Adrenal gland (tissue), 12 donors: ENCODE results near the gene ATP8A2. TPM values are rescaled to one million over a fixed set of nuclear protein-coding genes. Genes with fewer than 3 reads are reported as not detected.

ENCODE experiments used
- DNase-seq, 7 donors: peaks; one replicate each; pipeline ENCODE4 v3.0.0-alpha.2; 2019 to 2020
- H3K27ac ChIP-seq, 5 donors: fragments of 200-600 bp; sonication (generic) in 4 of 5; 1 replicate in 3 of 5; 2 replicates in 2 of 5; pipeline versions ENCODE4 v1.5.1 to v1.8.0; 2016 to 2020; ENCODE audit warnings: mild to moderate bottlenecking in 1 of 5
- H3K27me3 ChIP-seq: fragments of 200-600 bp; 2 replicates; pipeline ENCODE4 v1.8.0; 2021
- H3K36me3 ChIP-seq, 2 donors: fragments of 200-600 bp; replicated peaks in 1 of 2; 1 replicate in 1 of 2; 2 replicates in 1 of 2; pipeline versions ENCODE4 v1.5.1 to v1.8.0; 2018 to 2022
- H3K4me1 ChIP-seq, 2 donors: fragments of 200-600 bp; replicated peaks in 1 of 2; 1 replicate in 1 of 2; 2 replicates in 1 of 2; pipeline versions ENCODE4 v1.5.1 to v1.8.0; 2018 to 2021
- H3K4me3 ChIP-seq, 4 donors: fragments of 200-600 bp; sonication (generic) in 3 of 4; one replicate each; pipeline ENCODE4 v1.5.1; 2016 to 2018
- H3K9me3 ChIP-seq, 3 donors: fragments of 200-600 bp; sonication (generic) in 1 of 3; replicated peaks in 1 of 3; 1 replicate in 2 of 3; 2 replicates in 1 of 3; pipeline versions ENCODE4 v1.5.1 to v1.8.0; 2016 to 2021
- CTCF ChIP-seq, 6 experiments: fragments of 450-650 bp in 4 of 6; fragments of 200-600 bp in 2 of 6; sonication (generic) in 1 of 6; IDR thresholded peaks; 1 replicate in 5 of 6; 2 replicates in 1 of 6; pipeline versions ENCODE4 v1.5.1 to v1.8.0; 2016 to 2021; ENCODE audit warnings: antibody characterized with exemption in 6 of 6, mild to moderate bottlenecking in 2 of 6, moderate library complexity in 1 of 6
- POLR2A ChIP-seq, 2 donors: fragments of 450-650 bp; IDR thresholded peaks; one replicate each; pipeline ENCODE4 v1.6.1; 2017; ENCODE audit warnings: antibody characterized with exemption in 2 of 2, mild to moderate bottlenecking in 2 of 2, moderate library complexity in 1 of 2
- WGBS, 4 donors: extraction: QIAGEN DNeasy Blood & Tissue Kit in 2 of 4; methylation state at CpG; one replicate each; pipeline versions ENCODE4 v1.1.5 to v1.1.7; 2013 to 2017; 5-methylcytosine and 5-hydroxymethylcytosine counted together
- intact Hi-C, 2 donors: fragments of 100-400 bp; cut with DNase I; formaldehyde crosslinking; loops; one replicate each; pipeline versions ENCODE4 v1.14.1 to v1.15.0; 2022 to 2023
- polyA plus RNA-seq, 3 donors: library from polyadenylated mRNA; stranded (reverse); fragments of 200-250 nt in 2 of 3; fragments of 350-450 nt in 1 of 3; fragmentation: Illumina TruSeq in 1 of 3; extraction: RNeasy Lipid Tissue Mini Kit (QIAGEN cat#74804) in 1 of 3; gene quantifications; one replicate each; pipeline ENCODE4 v1.2.3, GENCODE V29; 2013 to 2014
- total RNA-seq, 9 donors: library from RNA; depleted of rRNA in 4 of 9; stranded (reverse); fragments of >200 nt in 4 of 9; fragments of 120-200 nt in 1 of 9; fragmentation: NEBNext Ultra II Directional in 1 of 9; extraction: Animal tissue kit (Norgen Biotek cat#: 25700) in 1 of 9; gene quantifications; one replicate each; pipeline versions ENCODE4 v1.1.0 to v1.2.4, GENCODE V29; 2013 to 2023
- donor health status: healthy with polysubstance abuse.
- donor health status: Bipolar disorder and iron deficiency.
- donor health status: DM: yes; HTN: yes; CAD: no.
- donor health status: DM: no; HTN: no; CAD: no.
- donor health status: DM: no; HTN: no; CAD: no.
- donor health status: DM: yes; HTN: yes; CAD: no.

Gene ATP8A2
- total and polyA plus RNA-seq, 12 donors: 0.77 to 14.0 (median 4.3) TPM

GRCh38 chr13:25982907-25983306 lies 611.1 kb downstream of the ATP8A2 start:
- Histone ChIP-seq H3K27ac (no peak overlapping the region), H3K27me3 (no peaks in the 10 kb centered on the region), H3K9me3 (no peaks in the 10 kb centered on the region), H3K4me1 (no peaks in the 10 kb centered on the region), H3K4me3 (no peak overlapping the region), H3K36me3 (no peaks in the 10 kb centered on the region)
- no peak for TF ChIP-seq CTCF (IDR thresholded peaks at IDR 0.05)
- no peak for TF ChIP-seq POLR2A (IDR thresholded peaks at IDR 0.05)
- DNase-seq: no peak
- intact Hi-C loops: no loop called here

GRCh38 chr13:25987987-25988386 lies 616.2 kb downstream of the ATP8A2 start:
- TF ChIP-seq POLR2A (IDR thresholded peaks at IDR 0.05): no peak
- no peak for TF ChIP-seq CTCF (IDR thresholded peaks at IDR 0.05)
- H3K4me3 ChIP-seq: no peak overlapping the region
- H3K36me3 ChIP-seq: no peaks in the 10 kb centered on the region
- H3K9me3 ChIP-seq: no peaks in the 10 kb centered on the region
- WGBS, 4 donors: 90 to 97% (median 92%) methylated on average over 5 to 8 of the region's 8 CpGs
- no peak overlapping the region for H3K27ac ChIP-seq
- no peaks in the 10 kb centered on the region for H3K27me3 ChIP-seq
- no peaks in the 10 kb centered on the region for H3K4me1 ChIP-seq
- no peak for DNase-seq
- intact Hi-C loops: no loop called here

GRCh38 chr13:25988661-25989060 lies 616.9 kb downstream of the ATP8A2 start:
- TF ChIP-seq CTCF (IDR thresholded peaks at IDR 0.05): no peak
- WGBS, 4 donors: 34 to 56% (median 39%) methylated on average over 3 of the region's 3 CpGs
- intact Hi-C loops: no loop called here

GRCh38 chr13:25990801-25991200 lies 619.0 kb downstream of the ATP8A2 start:
- Histone ChIP-seq H3K9me3 (no peaks in the 10 kb centered on the region), H3K4me1 (no peaks in the 10 kb centered on the region), H3K27me3 (no peaks in the 10 kb centered on the region), H3K4me3 (no peak overlapping the region), H3K36me3 (no peaks in the 10 kb centered on the region), H3K27ac (no peak overlapping the region)
- TF ChIP-seq POLR2A (IDR thresholded peaks at IDR 0.05) (no peak), CTCF (IDR thresholded peaks at IDR 0.05) (no peak)
- intact Hi-C loops: no loop called here
- 29 to 37% (median 30%) methylated on average over 10 of the region's 10 CpGs for WGBS, 4 donors
- no peak for DNase-seq

More at GRCh38 chr13:25988661-25989060, 616.9 kb downstream of the ATP8A2 start:
- no peak overlapping the region for H3K4me3 ChIP-seq
- no peaks in the 10 kb centered on the region for H3K9me3 ChIP-seq
- no peak for DNase-seq
- H3K27me3 ChIP-seq: no peaks in the 10 kb centered on the region
- no peak overlapping the region for H3K27ac ChIP-seq
- H3K4me1 ChIP-seq: no peaks in the 10 kb centered on the region
- no peaks in the 10 kb centered on the region for H3K36me3 ChIP-seq
